ENCODE data around the gene PGC. TPM values are rescaled to one million over a fixed set of nuclear protein-coding genes. Genes with fewer than 3 reads are reported as not detected.

PGC gene
- total and polyA plus RNA-seq, 9 of the 15 experiments (the other 6 are each of a cell fraction or from before 2014, with no cell fraction given) = 0.17 to 0.40 TPM; not detected in 7

GRCh38 chr6:41779788-41780550 is 32.8 kb upstream of the PGC start, which contains the start of gene FRS3 (continued):
- TF ChIP-seq CREB5 (CRISPR knock-in tag; IDR thresholded peaks at IDR 0.05) (no peak), CCNT2 (IDR thresholded peaks at IDR 0.05; ENCODE audit: borderline replicate concordance, extremely low read depth, insufficient read length, low read depth, low read length) (peak; percentile 93), XRCC5 (IDR thresholded peaks at IDR 0.05; ENCODE audit: low read depth, low read length) (peak; percentile 96), ZNF696 (CRISPR knock-in tag; conservative IDR thresholded peaks at IDR 0.05) (no peak), ZNF76 (CRISPR knock-in tag; IDR thresholded peaks at IDR 0.05; ENCODE audit: borderline replicate concordance) (peak; percentile 11; the same call in 1 of the 2 replicates), SOX6 (IDR thresholded peaks at IDR 0.05) (peak; percentile 35; the same call in 1 of the 2 replicates), KDM2B (CRISPR knock-in tag; IDR thresholded peaks at IDR 0.05) (0 out of 2 replicates have a peak, but pooled peaks have one; percentile 11), REST (IDR thresholded peaks at IDR 0.05; ENCODE audit: borderline replicate concordance) (peak; percentile 93), REST (CRISPR knock-in tag; IDR thresholded peaks at IDR 0.05; ENCODE audit: low read depth) (no peak), ZNF224 (CRISPR knock-in tag; IDR thresholded peaks at IDR 0.05) (no peak), ARID4B (CRISPR knock-in tag; IDR thresholded peaks at IDR 0.05) (peak; percentile 91), SP1 (CRISPR knock-in tag; IDR thresholded peaks at IDR 0.05) (peak; percentile 99), ZC3H4 (CRISPR knock-in tag; IDR thresholded peaks at IDR 0.05; ENCODE audit: borderline replicate concordance) (no peak)
